GM21447 (cell line): ENCODE data around the gene SCNN1A.
"Not testable (repeated sequence)": the region's sequence is repeated elsewhere in the genome, so short reads cannot be mapped to it uniquely, and the experiment has no call there.

Experiments used
- ATAC-seq: cut with Tn5 transposase; IDR thresholded peaks from one replicate; pipeline ENCODE4 v1.9.1; 2021; ENCODE audit not compliant: unreplicated experiment

The SCNN1A gene

DNA sequence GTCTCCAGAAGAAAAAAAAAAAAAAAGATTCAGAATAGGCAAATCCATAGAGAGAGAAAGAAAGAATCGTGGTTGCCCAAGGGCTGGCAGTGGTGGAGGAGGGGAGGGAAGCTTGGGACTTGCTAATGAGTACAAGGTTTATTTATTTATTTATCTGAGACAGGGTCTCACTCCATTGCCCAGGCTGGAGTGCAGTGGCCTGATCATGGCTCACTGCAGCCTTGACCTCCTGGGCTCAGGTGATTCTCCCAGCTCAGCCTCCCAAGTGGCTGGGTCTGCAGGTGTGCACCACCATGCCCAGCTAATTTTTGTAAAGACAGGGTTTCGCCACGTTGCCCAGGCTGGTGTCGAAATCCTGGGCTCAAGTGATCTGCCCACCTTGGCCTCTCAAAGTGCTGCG, 23.7 kb downstream of the SCNN1A start:
- ATAC-seq = no peak

DNA sequence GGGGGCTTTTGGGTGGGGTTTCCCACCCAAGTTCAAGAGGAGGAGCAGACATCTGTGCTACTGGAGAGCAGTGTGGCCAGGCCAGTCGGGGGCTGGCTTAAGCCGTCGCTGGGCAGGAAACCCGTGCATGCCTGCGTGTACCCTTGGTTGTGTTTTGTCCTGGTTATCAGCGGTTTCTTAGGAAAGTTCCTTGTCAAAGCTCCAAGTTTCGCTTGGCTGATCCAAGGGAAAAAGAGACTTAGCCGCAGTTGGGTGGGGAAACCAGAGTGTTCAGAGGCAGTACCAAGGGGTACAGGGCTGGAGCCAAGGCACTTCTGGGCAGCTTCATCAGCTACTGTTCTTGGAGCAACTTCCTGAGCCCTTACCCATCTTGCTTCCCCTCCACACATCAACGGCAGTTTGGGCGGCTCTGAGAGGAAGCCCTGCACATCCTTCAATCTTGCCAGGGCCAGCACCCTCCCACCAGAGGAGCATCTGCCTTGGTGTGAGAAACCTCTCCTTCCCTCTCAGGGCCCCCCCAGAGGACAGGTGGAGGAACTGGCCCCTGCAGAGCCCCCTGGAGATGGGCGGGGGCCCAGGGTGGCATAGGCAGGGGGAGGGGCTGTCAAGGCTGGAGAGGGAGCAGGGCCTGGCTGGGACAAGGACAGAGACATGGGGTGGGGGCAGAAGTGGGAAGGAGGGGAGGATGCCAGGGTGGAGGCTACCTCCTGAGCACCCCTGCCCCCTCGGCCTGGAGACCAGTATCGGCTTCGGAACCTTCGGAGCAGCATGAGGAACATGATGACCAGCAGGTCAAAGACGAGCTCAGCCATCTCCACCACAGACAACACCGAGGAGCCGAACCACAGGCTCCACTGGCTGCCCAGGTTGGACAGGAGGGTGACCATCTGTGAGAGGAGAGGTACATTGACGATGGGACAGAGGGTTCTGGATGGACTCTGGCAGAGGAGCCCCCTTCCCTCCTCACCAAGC, 27.7 kb downstream of the SCNN1A start:
- ATAC-seq = no peak

DNA sequence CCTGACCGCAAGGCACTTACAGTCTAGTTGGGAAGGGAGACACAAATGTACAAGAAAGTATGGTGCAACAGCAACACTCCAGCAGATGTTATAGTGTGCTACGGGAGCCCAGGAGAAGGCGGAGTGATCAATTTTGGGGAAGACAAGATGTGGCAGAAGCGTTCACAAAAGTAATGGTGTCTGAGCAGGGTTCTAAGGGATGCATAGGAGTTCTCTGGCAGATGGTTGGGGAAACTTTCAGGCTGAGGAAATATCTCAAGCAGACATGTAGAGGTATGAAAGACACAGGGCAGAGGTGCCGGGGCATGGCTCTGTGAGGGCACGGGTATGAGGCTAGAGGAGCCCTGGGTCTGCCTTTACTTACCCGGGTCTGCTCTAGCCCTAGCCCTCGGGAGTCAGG, 28.4 kb downstream of the SCNN1A start:
- no peak for ATAC-seq

DNA sequence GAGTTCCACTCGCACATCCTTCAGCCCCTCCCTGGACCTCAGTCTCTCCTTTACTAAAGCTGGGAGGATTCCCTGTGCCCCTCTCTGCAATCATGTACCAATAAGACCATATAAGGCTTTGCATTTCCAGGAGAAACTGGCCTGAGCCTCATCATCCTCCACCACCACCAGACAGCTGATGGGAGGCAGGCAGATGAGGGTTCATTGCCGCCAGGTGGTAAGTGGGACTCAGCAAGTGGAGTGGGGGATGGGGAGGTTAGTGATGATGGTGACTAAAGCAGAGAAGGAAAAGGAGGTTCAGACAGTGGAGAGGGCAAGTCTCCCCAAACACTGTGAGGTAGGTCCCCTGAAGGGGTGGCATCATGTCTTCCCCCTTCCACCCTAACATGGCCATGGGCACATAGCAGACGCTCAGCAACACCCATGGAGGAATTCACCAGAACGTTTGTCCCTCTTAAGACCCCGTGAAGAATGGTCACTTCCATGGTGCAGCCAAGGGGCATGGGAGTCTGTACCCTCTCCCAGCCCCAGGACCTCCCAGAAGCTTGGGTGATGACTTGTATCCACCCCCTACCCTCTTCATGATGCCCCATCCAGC, 29.0 kb downstream of the SCNN1A start:
- ATAC-seq = no peak

DNA sequence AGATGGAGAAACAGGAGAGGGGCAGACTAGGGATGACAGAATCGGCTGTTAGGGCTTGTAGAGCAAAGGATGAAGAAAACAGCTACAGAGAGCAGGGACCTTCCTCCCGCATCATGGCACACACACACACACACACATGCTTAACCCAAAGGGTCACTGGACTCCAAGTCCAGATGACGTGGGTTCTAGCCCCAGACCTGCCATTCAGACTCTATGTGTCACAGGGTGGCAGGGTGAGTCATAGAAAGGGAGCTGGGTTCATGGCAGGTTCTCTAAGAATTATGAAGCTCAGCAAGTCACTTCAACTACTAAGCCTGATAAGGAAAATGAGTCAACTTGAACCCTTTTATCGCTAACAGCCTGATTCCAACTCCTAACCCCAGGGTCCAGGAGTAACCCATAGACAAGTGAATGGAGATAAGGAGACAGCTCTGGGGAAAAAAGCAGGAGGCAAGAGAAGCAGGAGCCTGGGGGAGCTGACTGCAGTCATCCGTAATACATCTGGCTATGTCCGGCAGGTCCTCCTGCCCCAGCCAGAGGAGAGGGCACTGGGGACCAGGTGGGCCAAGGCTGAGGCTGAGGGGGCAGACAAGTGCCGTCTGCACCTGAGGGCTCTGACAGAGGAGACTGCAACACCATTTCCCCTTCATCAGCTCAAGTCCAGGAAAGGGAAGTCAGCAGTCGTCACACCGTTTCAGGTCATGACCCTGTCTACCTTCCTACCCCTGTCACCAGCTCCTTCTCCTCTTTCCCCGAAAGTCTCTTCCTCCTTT, 29.9 kb downstream of the SCNN1A start:
- no peak for ATAC-seq

DNA sequence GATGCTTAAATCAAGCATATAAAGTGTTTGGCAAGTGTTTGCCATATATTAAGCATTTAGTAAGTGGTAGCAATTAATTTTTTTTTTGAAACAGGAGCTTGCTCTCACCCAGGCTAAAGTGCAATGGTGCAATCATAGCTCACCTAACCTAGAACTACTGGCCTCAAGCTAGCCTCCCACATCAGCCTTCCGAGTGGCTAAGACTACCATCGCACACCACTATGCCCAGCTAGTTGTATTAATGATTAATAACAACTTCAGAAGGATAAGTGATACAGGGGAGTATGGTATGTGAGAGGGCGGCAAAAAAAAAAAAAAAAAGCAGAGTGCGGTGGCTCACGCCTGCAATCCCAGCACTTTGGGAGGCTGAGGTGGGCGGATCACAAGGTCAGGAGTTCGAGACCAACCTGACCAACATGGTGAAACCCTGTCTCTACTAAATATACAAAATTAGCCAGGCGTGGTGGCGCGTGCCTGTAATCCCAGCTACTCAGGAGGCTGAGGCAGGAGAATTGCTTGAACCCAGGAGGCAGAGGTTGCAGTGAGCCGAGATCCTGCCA, 31.2 kb downstream of the SCNN1A start:
- not testable (repeated sequence) for ATAC-seq

DNA sequence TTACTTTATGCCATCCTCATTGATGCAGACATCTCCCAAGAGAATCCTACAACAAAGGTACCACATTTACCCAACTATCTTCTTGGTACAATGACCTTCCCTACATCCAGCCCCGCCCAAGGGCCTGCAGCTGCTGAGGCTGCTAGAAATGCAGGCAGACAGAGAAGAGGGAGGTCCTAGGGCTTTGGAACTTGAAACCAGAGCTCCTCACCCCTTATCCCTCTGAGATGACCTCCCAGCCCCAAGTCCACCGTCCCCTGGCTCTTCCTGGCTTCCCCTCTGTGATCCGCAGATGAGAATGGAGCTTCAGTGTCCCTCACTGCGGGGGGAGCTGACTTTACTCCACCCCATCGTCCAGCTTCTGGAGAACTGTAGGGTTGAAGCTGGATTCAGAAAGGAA, 31.8 kb downstream of the SCNN1A start:
- ATAC-seq = no peak

DNA sequence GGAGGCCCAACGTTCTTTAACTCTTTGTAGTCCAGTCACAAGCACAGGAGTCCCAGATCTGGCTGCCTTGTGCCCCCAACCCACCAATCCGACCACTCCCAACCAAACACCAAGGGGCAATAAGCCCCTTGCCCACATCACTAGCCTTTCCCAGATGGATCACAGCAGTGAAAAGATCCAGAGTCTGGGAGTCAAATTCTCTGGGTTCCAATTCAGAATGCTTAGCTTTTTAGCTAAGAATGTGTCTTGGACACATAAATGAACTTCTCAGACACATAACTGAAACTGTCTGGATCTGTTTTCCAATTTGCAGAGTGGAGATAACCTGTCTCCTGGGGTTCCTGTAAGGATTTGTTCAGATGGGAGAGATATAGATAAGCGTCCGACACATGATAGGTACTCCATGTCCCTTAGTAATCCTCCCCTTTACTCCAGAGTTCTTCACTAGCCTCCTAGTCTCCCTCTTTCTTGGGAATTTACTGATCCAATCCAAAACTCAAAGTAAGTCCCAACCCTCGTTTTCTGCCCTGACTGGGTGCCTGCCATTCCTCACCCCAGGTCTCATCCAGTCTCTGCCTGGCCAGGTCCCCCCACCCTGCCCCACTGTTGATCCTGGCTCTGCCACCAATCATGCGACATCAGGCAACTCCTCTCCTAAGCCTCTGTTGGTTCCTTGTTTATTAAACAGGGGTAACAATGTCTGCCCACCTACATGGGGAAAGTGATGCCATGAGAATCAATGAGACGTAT, 33.0 kb downstream of the SCNN1A start:
- ATAC-seq = no peak

DNA sequence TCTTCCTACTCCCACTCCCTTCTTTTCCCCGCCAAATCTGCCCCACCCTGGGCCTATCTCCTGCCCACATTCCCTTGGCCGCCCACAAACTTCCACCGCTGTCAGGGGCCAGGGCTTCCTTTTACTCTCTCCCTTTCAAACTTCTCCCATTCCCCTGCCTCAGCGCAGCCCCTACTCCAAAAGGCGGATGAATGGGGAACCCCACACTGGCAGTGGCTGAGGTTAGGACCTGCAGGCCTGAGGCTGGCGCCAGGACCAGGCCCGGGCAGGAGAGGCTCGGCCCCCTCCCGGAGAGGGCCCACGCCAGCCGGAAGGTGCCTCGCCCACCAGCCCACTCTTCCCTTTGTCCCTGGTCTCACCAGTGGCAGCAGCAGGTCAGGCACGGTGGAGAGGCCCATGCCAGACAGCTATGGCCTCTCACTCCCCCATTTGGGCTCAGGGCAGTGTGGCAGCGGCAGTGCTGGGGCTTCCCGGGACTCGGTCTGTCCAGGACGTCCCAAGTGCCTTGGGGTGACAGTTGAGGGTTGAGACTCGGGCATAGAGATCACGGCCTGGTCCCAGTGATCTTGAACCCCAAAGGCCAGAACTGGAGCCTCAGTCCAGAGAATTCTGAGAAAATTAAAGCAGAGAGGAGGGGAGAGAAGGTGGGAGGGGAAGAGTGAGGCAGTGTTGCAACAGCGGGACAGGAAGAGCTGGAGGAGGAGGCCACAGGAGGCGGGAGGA, 33.8 kb downstream of the SCNN1A start, which contains the start of gene TNFRSF1A:
TNFRSF1A (minus strand) TSS at position 660 of the 723 bp plus-strand sequence; CDS start at position 398, 262 bp downstream.
- ATAC-seq = peak; percentile 33

DNA sequence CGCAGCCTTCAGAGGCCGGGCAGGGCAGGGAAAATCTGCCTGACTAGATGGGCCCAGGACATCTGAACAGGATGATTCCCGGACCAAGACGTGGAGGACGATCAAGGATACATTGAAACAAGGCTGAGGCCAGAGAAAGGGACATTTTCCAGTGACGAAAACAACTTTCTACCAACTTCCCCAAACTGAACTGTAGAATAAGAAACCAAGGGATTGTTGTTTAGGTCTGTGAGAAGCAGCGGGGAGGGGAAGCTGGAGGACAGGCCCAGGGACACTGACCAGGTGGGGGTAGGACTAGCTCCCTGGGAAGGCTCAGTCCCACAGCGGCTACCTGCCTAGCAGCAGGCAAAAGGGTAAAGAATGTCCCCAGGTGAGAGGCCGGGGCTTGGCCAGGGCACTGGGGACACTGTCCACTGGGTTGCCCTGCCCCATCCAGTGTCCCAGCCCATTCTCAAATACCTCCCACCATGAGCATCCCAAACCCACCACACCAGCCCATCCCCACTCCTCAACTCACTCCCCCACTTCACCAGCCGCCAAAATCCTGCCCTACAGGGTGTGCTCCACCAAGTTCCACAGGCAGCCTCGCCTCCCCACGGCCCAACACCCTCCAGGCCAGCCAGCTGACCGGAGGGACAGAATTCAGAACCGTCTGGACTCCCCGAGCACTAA, 34.5 kb downstream of the SCNN1A start:
- ATAC-seq = no peak

DNA sequence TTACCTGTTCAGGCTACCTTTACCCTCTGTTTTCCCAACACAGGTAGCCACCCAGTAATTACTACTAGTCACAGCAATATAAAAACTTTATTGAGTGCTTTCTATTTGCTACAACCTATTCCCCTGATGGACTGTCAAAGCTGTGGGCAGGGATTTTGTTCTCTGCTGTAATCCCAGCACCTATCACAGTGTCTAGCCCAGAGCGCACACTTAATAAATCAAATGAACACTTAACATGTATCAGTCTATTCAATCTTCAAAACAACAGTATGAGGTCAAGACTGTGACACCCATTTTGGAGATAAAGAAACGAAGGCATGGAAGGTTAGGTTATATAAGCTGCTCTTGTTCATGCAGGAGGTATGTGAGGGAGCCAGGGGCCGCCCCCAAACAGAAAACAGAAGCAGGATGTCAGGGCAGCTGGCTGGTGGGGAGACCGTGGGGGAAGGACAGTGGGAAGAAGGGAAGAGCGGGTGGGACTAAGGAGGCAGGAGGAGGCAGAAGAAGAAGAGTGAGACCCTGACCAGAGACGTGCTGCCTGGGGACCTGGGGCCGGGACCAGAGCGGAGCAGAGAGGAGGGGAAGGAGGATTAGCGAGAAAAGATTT, 35.2 kb downstream of the SCNN1A start:
- ATAC-seq = no peak

DNA sequence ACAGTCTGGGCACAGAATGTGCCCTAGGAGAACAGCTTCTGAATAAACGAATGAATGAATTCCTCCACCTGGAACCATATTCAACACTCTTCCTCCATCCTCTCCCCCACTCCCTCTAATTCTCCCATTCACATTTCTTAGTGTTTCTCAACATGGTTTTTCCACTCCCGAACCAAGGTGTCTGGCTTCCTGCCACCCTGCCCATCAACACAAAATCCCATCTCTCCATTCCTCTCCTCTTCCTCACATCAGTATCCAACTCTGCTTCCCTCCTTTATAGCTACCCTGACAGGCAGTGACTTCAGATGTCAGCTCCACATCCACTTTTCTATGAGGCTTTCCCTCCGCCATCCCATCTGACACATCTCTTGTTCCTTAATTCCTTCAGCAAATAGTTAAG, 36.4 kb downstream of the SCNN1A start:
- ATAC-seq = no peak

DNA sequence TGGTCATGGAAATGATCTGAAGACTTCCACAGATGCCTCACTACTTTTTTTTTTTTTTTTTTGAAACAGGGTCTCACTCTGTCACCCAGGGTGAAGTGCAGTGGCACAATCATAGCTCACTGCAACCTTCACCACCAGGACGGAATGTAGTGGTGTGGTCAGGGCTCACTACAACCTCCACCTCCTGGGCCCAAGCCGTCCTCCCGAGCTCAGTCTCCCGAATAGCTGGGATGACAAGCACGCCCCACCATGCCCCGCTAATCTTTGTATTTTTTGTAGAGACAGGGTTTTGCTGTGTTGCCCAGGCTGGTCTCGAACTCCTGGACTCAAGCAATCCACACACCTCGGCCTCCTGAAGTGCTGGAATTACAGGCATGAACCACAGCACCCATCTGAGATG, 36.8 kb downstream of the SCNN1A start:
- ATAC-seq = not testable (repeated sequence)

DNA sequence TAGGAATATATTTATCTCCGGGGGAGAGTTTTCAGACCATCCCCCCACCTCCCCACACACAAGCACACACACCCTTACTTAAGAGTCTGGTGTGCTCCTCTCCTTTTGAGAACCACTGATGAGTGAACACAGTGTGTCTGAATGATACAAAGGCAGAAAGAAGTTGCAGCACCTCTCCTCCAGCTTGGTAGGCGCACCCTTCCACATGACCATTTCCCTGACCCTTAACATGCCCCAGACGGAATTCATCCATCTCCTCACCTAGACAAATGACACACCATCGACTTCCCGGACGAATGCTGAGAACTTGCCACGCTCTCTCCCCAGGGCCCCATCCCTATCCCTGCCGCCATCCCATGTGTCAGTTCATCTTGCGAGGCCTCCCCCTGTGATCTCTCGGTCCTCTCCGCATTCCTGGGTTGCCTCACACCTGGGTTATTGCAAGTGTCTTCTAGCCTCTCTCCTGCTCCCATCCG, 37.4 kb downstream of the SCNN1A start:
- ATAC-seq = no peak

DNA sequence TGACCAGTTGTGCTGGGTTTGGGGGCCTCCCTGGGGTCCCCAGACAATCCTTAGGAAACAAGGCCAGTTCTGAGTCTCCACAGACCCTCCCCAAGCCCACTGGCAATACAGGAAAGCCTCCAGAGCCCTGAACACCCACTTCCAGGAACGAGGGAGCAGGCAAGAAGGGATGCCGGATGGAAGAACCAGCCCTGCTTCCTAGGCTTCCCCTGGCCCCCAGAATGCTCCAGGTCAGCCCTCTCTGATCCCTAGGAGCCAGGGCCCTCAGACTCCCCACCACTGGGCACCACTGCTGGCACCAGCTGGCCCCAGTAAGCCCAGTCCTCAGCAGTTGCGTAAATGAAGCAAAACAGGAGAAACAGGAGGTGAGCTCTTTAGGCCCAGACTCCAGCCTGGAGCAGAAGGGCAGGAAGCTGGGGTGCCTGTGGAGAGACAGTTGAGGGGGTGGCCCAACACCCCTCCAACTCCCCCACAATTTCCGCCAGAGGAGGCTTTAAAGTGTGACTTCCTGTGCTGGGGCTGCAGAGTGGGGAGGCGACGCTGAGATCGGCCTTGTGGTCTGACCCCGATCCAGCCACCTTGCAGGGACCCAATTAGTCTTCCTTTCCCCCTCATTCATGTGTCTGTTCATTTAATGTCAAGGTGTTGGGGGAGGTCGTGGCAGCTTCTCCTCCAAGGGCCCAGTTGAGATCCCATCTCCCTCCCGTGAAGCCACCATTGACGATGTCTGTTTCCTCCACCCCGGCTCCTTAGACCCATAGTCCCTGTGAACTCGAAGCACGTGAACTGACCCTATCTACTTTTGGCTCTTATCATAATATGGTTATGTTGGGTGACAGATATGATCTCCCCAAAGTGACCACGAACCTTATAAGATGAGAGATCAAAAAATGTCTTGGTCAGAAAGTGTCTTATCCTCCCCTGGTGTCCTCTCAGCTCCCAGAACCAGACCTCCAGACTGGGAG, 38.2 kb downstream of the SCNN1A start:
- no peak for ATAC-seq

DNA sequence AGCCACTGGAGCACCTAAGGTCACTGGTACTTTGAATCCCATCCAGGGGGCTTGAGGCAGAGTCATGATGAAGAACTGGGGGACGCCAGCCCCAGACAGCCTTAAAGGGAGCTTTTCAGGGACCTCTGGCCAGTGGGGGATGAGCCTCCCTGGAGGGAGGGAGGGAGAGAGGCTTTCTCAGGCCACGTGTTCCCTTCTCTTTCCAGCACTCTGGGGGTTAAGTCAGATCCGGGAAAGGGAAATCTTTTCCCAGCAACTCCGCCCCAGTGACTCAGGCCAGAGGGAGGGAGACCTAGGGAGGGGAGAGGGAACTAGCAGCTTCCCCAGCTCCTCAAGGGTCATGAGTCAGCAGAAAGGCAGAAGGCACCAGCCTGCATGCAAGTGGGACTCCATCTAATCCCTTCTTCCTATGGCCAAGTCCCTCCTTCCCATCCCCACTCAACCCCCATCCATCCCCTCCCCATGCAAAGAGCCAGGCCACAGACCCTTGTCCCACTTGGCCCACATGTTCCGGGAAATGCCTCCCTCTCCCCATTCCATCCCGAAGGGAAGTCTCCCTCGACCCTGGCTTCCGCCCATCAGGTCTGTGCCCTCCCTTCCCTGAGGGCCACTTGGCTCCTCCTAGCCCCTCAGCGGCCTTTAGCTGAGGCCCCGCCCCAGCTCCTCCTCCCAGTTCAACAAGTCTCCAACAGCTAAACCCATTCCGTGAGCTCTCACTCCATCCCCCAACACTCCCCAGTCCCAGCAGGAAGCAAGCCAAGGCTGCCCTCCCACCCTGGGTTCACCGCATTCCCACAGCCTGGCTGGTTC, 39.1 kb downstream of the SCNN1A start:
- peak; percentile 30 for ATAC-seq
